Cardiac septum (tissue), 1 donor: Measurements from ENCODE around the gene ZBTB48. TPM values are rescaled to one million over a fixed set of nuclear protein-coding genes. Genes with fewer than 3 reads are reported as not detected.

ENCODE experiments used
- DNase-seq: peaks from one replicate; pipeline ENCODE4 v3.0.0-alpha.2; 2020; ENCODE audit warnings: low spot score
- intact Hi-C: fragments of 100-400 bp; cut with DNase I; formaldehyde crosslinking; loops from one replicate; pipeline ENCODE4 v1.14.0; 2022
- total RNA-seq: library from RNA; stranded (reverse); fragmentation: NEBNext Ultra II Directional; extraction: Animal tissue kit (Norgen Biotek cat#: 25700); gene quantifications from one replicate; pipeline ENCODE4 v1.2.1, GENCODE V29; 2021
- donor health status: DM: no; HTN: no; CAD: no.

The ZBTB48 gene
- total RNA-seq, 1 donor from 2014 or later: 10.7 TPM

- intact Hi-C loops: loop anchor here (2.0 kb wide), 1 partner anchor 23 kb away; the partner anchor contains the start of gene THAP3
- peak; percentile 80 for DNase-seq
Observed at GRCh38 chr1:6601923-6602668, 22.3 kb downstream of the ZBTB48 start.

GRCh38 chr1:6602669-6603237 is 23.0 kb downstream of the ZBTB48 start, which contains the start of gene KLHL21:
TSS of gene KLHL21 (minus strand) at chr1:6602869. CDS start at chr1:6602817, 52 bp downstream.
- intact Hi-C loops: loop anchor here (1.0 kb wide), 1 partner anchor 11 kb away; the partner anchor contains the start of gene PHF13
- DNase-seq: peak; percentile 95

DNA sequence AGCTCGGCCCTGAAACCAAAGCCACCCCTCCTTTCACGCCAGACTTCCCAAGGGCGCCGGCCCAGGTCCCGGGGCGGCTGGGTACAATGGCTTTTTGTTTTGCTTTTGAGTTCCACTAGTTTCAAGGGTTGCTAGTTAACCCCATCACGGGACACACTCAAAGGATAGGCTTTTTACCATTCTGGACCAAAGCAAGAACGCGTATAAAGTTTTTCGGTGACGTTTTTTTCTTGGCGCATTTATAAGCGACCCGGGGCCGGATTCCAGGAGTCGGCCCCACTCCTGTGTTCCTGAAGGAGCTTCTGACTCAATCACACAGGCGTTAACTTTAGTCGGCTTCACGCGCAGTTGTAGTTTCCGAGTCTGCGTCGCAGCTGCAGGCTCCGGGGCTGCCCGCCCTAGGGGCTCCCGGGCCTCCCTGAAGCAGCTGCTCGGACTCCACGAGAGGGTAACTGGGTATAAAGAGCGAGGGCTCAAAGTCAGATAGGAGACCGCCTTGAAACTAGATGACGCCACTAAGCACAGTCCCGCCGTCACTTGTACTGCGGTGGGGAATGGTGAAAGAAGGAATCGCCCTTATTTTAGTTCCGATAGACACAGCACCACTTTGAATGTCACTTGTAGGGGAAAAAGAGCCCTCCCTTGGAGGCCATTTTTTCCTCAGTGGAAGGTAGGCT is 23.6 kb downstream of the ZBTB48 start:
- intact Hi-C loops: loop anchor here (1.0 kb wide), 1 partner anchor 10 kb away; the partner anchor contains the start of gene PHF13
- no peak for DNase-seq

- DNase-seq: peak; percentile 89
- intact Hi-C loops: loop anchor here (1.0 kb wide), 1 partner anchor 9 kb away; the partner anchor contains the start of gene PHF13
Observed at GRCh38 chr1:6603915-6604558, 24.2 kb downstream of the ZBTB48 start.

DNA sequence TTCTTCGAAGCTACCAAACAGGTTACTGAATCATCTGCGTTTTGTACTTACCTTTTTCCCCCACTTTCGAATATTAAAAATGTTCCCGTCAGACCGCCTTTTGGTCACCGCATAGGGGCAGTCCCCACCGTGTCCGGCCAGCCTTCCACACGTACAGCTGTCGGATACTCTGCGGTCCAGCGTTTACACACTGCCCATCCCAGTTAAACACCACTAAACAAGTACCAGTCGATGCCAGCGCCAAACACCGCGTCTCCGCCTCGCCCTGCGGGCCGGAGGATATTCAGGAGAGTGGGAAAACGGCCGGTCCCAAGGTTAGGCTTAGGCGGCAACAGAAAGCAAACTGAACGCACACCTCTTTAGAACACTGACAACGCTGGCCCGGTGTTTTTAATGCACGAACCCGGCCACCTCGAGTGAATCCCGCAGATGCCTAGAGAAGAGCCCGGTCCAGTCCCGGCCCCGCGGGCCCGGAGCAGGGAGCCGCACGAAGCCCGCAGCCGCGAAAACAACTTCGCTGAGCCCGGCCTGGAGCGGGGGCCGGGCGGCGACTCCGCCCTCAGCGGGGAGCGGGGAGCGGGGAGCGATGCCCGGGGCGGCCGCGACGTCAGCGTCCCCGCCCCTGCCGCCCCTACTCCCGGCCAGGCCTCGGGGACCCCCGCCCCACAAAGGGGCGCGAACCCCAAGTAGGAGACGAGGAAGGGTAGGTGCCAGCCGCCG is 33.0 kb downstream of the ZBTB48 start:
- DNase-seq: no peak
- intact Hi-C loops: loop anchor here (1.0 to 10.0 kb wide), 2 partner anchors 10 to 172 kb away; partner anchors contain the start of gene CAMTA1

GRCh38 chr1:6613361-6614018 is 33.7 kb downstream of the ZBTB48 start, which contains the start of gene PHF13:
TSS of gene PHF13 (plus strand) at chr1:6613731. CDS start at chr1:6614067, 336 bp downstream.
- DNase-seq: peak; percentile 100
- intact Hi-C loops: loop anchor here (1.0 to 10.0 kb wide), 2 partner anchors 10 to 171 kb away; partner anchors contain the start of gene CAMTA1

DNA sequence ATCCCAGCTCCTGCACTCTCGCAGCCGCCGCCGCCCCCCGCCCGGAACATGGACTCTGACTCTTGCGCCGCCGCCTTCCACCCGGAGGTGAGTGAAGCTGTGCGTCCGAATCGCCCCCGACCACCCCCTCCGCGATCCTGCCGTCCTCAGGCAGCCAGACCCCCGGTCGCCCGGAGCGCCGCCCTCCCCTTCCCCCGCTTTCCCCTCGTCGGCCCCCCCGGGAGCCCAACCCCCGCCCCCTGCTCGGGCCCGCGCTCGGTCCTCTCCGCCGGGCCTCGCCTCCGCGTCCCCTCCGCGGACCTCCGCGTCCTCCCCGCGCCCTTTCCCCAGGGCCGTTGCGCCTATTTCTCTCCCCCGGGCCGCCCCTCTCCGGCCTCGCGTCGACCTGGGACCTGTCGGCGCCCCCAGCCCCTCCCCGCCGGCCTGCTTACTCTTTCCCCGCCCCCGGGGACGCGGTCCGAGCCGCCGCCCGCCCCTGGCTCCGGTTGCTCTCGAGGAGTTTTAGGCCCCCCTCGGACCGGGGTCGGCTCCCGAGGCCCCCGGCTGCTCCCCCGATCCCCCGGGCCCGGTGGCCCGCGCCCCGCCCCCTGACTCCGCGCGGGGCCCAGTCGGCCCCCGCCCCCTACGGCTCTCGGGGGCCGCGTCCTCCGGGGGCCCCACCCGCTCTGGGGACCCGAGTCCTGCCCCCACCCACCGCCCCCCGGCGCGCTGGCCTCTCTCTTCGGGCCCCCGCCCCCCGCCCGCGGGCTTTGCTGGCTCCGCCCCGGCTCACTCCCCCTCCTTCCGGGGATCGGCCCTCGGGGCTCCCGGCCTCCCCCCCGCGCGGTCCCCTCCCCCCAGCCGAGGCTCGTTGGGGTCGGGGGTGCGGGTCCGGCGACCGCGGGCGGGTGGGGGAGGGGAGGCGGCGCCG is 34.5 kb downstream of the ZBTB48 start:
- intact Hi-C loops: loop anchor here (10.0 kb wide), 1 partner anchor 171 kb away; the partner anchor contains the start of gene CAMTA1
- peak; percentile 82 for DNase-seq

DNA sequence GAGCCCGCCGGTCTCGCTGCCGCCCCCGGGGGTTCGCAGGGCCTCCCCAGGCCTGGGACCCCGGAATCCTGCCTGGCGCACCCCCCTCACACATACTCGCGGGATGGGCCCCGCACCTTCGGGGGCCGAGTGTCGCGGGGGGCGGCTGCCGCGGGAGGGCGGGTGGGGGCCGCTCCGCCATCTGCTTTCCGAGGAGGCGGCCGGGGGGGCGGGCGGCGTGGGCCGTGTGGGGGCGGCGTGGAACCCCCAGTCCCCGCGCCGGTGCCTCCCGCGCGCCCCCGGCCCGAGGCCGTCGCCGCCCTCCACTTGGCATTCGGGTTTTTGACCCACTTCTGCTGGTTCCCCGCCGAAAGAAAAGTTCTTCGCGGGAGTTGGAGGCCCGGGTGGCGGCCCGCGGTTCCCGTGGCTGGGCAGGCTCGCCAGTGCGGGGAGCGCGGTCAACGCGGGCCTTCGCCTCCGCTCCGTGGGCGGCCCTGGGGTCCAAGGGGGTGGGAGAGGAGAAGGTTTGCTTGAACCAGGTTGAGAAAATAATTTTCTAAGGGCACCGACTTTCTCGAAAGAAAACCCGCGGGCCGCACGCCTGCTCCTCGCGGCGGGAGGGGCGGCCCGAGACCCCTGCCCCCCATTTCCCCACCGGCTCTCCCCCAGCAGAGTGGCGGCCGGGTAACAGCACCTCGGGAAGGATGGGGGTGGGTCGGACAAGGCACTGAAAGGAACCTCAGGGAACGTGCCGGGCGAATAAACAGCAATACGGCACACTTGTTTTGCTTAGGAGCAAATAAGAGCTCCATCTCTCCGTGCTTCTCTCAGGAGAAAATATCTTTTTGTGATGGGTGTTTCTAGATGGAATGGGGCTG is 35.4 kb downstream of the ZBTB48 start:
- DNase-seq: no peak

DNA sequence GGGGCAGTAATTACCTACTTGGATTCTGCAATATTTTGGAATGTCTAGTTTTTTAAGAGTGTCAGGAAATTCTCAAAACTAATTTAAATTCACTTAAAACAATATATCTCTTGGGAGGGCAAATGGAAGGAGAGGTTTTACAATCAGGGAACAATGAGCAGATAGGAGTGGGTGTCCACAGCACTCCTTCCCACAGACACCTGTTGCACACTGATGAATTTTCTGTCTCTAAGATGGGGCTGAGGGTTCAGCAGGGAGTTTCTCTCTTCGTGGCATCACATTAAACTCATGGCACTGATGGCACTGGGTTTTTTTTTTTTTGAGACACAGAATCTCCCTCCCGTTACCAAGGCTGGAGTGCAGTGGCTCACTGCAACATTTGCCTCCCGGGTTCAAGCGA is 39.3 kb downstream of the ZBTB48 start:
- intact Hi-C loops: loop anchor here (10.0 kb wide), 1 partner anchor 166 kb away; the partner anchor contains the start of gene CAMTA1
- DNase-seq: no peak

More for the DNA sequence above, 35.4 kb downstream of the ZBTB48 start:
- intact Hi-C loops: loop anchor here (1.0 to 10.0 kb wide), 2 partner anchors 34 to 170 kb away; partner anchors contain the start of gene CAMTA1

- DNase-seq: no peak
- intact Hi-C loops: no loop called here
Observed at GRCh38 chr1:6621429-6622391, 41.9 kb downstream of the ZBTB48 start.

DNA sequence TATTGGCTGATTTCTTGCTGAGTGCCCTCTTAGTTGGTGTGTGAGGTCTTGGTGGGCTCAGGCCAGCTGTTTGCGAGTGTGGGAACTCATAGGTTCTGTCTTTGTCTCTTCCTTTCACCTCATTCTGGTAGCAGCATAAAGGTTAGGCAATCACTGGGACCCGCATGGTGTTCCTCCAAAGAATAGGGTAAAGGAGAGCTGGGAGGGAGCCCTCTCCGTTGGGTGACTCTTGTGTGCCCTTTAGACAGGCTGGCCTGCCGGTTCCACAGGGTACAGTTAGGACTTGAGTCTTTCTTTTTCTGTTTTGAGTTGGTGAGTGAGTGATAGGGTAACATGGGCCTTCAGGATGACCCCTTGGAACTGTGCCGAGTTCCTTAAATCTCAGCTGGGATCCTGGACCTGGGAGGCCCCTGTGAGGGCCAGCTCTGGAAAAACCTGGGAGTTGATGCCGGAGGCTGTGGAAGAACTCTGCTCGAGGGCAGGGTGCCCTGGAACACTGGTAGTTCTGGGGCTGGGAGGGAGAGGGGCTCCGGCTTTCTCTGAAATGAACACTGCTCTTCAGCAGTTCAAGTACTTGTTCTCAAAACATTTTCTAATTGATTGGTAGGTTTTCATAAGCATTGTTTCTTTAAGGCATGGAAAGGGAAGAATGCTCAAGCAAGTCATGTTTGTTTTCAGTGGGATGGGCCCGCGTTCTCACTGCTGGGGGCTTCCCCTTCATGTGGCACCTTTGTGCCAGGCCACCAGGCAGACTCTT is 42.8 kb downstream of the ZBTB48 start:
- intact Hi-C loops: no loop called here
- no peak for DNase-seq

- no peak for DNase-seq
- intact Hi-C loops: no loop called here
Observed at GRCh38 chr1:6623269-6623965, 43.6 kb downstream of the ZBTB48 start.

DNA sequence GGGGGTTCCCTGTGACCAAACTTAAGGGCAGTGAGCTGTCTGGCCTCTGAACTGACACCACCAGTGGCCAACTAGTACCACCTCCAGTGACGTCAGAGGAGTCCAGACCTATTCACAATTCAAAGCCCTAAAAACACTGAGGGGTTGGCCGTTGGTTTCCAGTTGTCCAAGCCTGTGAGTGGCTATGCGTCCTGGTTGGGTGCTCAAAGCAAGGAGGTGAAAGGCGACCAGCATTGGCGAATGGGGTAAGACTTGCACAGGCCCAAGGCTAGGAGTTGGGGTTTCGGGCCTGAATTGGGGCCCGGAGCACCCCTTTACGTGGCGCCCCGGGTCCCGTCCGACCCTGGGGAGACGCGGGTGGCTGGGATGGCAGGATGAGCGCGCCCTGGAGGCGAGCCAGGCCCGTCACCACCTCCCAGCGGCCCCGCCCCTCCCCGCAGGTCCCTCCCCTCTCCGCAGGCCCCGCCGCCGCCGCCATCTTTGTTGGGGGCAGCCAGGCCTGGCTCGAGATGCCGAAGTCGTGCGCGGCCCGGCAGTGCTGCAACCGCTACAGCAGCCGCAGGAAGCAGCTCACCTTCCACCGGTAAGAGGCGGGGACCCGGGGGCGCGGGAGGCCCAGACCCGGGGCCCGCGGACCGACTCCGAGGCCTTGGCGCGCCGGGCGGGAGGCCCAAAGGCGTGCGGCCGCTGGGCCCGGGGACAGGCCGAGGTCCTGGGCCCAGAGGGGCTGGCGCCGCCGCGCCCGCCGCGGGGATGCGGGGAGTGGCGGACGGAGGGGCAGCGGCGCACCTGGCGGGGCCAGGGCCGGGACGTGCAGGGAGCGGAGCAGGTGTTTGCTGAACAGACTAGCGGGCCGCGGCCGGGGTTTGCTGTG is 45.2 kb downstream of the ZBTB48 start, which contains the start of gene THAP3:
THAP3 (plus strand) TSS at position 159 of the 874 bp plus-strand sequence; CDS start at position 510, 351 bp downstream.
- intact Hi-C loops: loop anchor here (2.0 to 5.0 kb wide), 4 partner anchors 24 to 77 kb away; partner anchors contain the start of genes DNAJC11, NOL9, TAS1R1 and ZBTB48
- peak; percentile 95 for DNase-seq
